ENCODE measurements around the gene SLX4IP.
A peak's percentile ranks its signal among the peaks of the same experiment; 100 is the strongest.

The SLX4IP gene

GRCh38 chr20:10595266-10595665 lies 160.2 kb downstream of the SLX4IP start:
- Histone ChIP-seq H3K4me1 (peaks cover 0 to 87% (median 41%) of the 10 kb centered on the region in 4 donors), H3K27me3 (no peaks in the 10 kb centered on the region), H3K27ac (peak overlapping the region; percentile 79 to 85), H3K36me3 (no peaks in the 10 kb centered on the region), H3K4me3 (no peak overlapping the region), H3K9me3 (no peaks in the 10 kb centered on the region)
- intact Hi-C loops (cut with DNase I; ENCODE audit: low total_unique reads): loop anchor here (5.0 kb wide), 1 partner anchor 42 kb away; no protein-coding TSS in a partner anchor
- no peak for TF ChIP-seq CTCF (IDR thresholded peaks at IDR 0.05)
- no peak for DNase-seq

- TF ChIP-seq CTCF (IDR thresholded peaks at IDR 0.05): no peak
- intact Hi-C loops (cut with DNase I; ENCODE audit: low total_unique reads): loop anchor here (5.0 kb wide), 1 partner anchor 41 kb away; no protein-coding TSS in a partner anchor
- no peaks in the 10 kb centered on the region for H3K36me3 ChIP-seq
- DNase-seq: no peak
- H3K27ac ChIP-seq: peak overlapping the region; percentile 79 to 85
- peaks cover 0 to 80% (median 40%) of the 10 kb centered on the region in 4 donors for H3K4me1 ChIP-seq
- H3K4me3 ChIP-seq: no peak overlapping the region
- no peaks in the 10 kb centered on the region for H3K9me3 ChIP-seq
- H3K27me3 ChIP-seq: no peaks in the 10 kb centered on the region
These were observed 160.9 kb downstream of the SLX4IP start for GRCh38 chr20:10595985-10596384.

GRCh38 chr20:10596710-10597121 lies 161.6 kb downstream of the SLX4IP start:
- H3K27ac ChIP-seq: peak overlapping the region; percentile 37 to 85

GRCh38 chr20:10597637-10598036 lies 162.5 kb downstream of the SLX4IP start:
- peaks cover 0 to 74% (median 32%) of the 10 kb centered on the region in 4 donors for H3K4me1 ChIP-seq
- no peak overlapping the region for H3K4me3 ChIP-seq
- no peaks in the 10 kb centered on the region for H3K9me3 ChIP-seq
- intact Hi-C loops (cut with DNase I; ENCODE audit: low total_unique reads): loop anchor here (5.0 kb wide), 1 partner anchor 40 kb away; no protein-coding TSS in a partner anchor
- H3K27me3 ChIP-seq: no peaks in the 10 kb centered on the region
- H3K36me3 ChIP-seq: no peaks in the 10 kb centered on the region
- DNase-seq: no peak
- peak overlapping the region in 1 of 2 donors; percentile 37 for H3K27ac ChIP-seq
- TF ChIP-seq CTCF (IDR thresholded peaks at IDR 0.05): no peak

More at GRCh38 chr20:10596710-10597121, 161.6 kb downstream of the SLX4IP start:
- no peak for TF ChIP-seq CTCF (IDR thresholded peaks at IDR 0.05)
- no peak overlapping the region for H3K4me3 ChIP-seq
- peaks cover 0 to 73% (median 34%) of the 10 kb centered on the region in 4 donors for H3K4me1 ChIP-seq
- no peaks in the 10 kb centered on the region for H3K9me3 ChIP-seq
- intact Hi-C loops (cut with DNase I; ENCODE audit: low total_unique reads): loop anchor here (5.0 kb wide), 1 partner anchor 41 kb away; no protein-coding TSS in a partner anchor
- H3K27me3 ChIP-seq: no peaks in the 10 kb centered on the region
- no peak for DNase-seq
- no peaks in the 10 kb centered on the region for H3K36me3 ChIP-seq

GRCh38 chr20:10602221-10602871 lies 167.2 kb downstream of the SLX4IP start:
- no peak overlapping the region for H3K4me3 ChIP-seq
- H3K27me3 ChIP-seq: no peaks in the 10 kb centered on the region
- peaks cover 0 to 69% (median 24%) of the 10 kb centered on the region in 4 donors for H3K4me1 ChIP-seq
- TF ChIP-seq CTCF (IDR thresholded peaks at IDR 0.05): no peak
- peak overlapping the region; percentile 88 to 91 for H3K27ac ChIP-seq
- H3K9me3 ChIP-seq: no peaks in the 10 kb centered on the region
- intact Hi-C loops (cut with DNase I; ENCODE audit: low total_unique reads): no loop called here
- no peak for DNase-seq
- no peaks in the 10 kb centered on the region for H3K36me3 ChIP-seq
